ENCODE data around the gene RTN1. TPM values are rescaled to one million over a fixed set of nuclear protein-coding genes. Genes with fewer than 3 reads are reported as not detected.

RTN1 gene
- total and polyA plus RNA-seq, 2 donors from 2014 or later = 4.5 to 5.1 TPM

DNA sequence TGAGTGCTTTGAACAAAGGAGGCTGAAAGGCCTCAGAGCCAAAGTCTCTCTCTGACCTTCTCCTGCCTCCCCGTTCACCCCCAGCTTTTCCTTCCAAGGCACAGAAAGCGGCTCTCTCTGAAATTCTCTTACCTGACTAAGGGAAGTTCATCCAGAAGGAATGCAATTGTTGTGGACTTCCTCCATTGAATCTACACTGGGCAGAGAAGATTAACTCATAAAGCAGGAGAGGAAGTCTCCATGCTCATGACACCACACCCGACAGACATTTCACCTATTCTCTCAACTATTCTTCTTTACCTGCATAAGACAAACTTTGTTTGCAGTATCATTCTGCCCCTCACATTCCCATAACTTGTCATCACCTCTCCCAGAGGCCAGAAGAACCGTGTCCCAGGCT lies 164.7 kb downstream of the RTN1 start:
- FAIRE-seq (no peak), DNase-seq (no peak)
- Histone ChIP-seq H3K27ac (ENCODE audit: low read depth in 2 of 2, low read length in 2 of 2) (no peak overlapping the region), H3K36me3 (ENCODE audit: control insufficient read depth in 2 of 3, insufficient read depth in 3 of 3, low read length in 3 of 3) (no peaks in the 10 kb centered on the region), H3K4me3 (ENCODE audit: low read length in 3 of 3) (no peak overlapping the region), H3K9ac (ENCODE audit: low read length in 3 of 3) (no peak overlapping the region), H3K4me1 (ENCODE audit: control insufficient read depth in 2 of 3, insufficient read depth in 2 of 3, low read depth in 1 of 3, low read length in 3 of 3) (no peaks in the 10 kb centered on the region), H3K27me3 (ENCODE audit: control insufficient read depth, insufficient read depth, low read length) (no peaks in the 10 kb centered on the region), H3K9me3 (ENCODE audit: control insufficient read depth in 2 of 3, insufficient read depth in 1 of 3, low read length in 3 of 3) (no peaks in the 10 kb centered on the region)
- intact Hi-C loops (cut with DNase I) = no loop called here
- TF ChIP-seq, protein P1, sequence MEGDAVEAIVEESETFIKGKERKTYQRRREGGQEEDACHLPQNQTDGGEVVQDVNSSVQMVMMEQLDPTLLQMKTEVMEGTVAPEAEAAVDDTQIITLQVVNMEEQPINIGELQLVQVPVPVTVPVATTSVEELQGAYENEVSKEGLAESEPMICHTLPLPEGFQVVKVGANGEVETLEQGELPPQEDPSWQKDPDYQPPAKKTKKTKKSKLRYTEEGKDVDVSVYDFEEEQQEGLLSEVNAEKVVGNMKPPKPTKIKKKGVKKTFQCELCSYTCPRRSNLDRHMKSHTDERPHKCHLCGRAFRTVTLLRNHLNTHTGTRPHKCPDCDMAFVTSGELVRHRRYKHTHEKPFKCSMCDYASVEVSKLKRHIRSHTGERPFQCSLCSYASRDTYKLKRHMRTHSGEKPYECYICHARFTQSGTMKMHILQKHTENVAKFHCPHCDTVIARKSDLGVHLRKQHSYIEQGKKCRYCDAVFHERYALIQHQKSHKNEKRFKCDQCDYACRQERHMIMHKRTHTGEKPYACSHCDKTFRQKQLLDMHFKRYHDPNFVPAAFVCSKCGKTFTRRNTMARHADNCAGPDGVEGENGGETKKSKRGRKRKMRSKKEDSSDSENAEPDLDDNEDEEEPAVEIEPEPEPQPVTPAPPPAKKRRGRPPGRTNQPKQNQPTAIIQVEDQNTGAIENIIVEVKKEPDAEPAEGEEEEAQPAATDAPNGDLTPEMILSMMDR (IDR thresholded peaks at IDR 0.05; ENCODE audit: borderline replicate concordance, extremely low read depth, insufficient read depth) = no peak

DNA sequence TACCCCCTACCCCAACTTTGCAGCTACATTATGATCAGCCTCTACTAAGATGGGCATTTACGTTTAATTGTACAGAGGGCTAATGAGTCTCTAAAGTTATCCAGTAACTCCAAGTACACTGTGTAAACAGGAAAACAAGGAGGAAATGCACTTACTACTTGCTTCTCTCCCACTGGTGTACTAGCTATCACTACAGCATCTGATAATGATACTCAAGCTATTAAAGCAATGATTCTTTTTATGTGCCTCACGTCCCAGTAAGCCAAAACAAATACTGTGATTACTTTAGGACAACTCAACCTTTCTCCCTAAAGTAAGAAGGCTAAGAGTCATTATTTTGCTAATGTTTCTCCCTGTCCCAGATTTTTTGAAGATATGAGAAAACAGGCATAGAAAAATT lies 165.3 kb downstream of the RTN1 start:
- H3K4me1 ChIP-seq (ENCODE audit: control insufficient read depth in 2 of 3, insufficient read depth in 2 of 3, low read depth in 1 of 3, low read length in 3 of 3) = no peaks in the 10 kb centered on the region
- H3K9ac ChIP-seq (ENCODE audit: low read length in 3 of 3) = no peak overlapping the region
- intact Hi-C loops (cut with DNase I) = no loop called here
- no peak for DNase-seq
- FAIRE-seq = no peak
- TF ChIP-seq, protein P1 (IDR thresholded peaks at IDR 0.05; ENCODE audit: borderline replicate concordance, extremely low read depth, insufficient read depth) = no peak
- H3K36me3 ChIP-seq (ENCODE audit: control insufficient read depth in 2 of 3, insufficient read depth in 3 of 3, low read length in 3 of 3) = no peaks in the 10 kb centered on the region
- no peaks in the 10 kb centered on the region for H3K9me3 ChIP-seq (ENCODE audit: control insufficient read depth in 2 of 3, insufficient read depth in 1 of 3, low read length in 3 of 3)
- no peak overlapping the region for H3K27ac ChIP-seq (ENCODE audit: low read depth in 2 of 2, low read length in 2 of 2)
- no peak overlapping the region for H3K4me3 ChIP-seq (ENCODE audit: low read length in 3 of 3)
- no peaks in the 10 kb centered on the region for H3K27me3 ChIP-seq (ENCODE audit: control insufficient read depth, insufficient read depth, low read length)

DNA sequence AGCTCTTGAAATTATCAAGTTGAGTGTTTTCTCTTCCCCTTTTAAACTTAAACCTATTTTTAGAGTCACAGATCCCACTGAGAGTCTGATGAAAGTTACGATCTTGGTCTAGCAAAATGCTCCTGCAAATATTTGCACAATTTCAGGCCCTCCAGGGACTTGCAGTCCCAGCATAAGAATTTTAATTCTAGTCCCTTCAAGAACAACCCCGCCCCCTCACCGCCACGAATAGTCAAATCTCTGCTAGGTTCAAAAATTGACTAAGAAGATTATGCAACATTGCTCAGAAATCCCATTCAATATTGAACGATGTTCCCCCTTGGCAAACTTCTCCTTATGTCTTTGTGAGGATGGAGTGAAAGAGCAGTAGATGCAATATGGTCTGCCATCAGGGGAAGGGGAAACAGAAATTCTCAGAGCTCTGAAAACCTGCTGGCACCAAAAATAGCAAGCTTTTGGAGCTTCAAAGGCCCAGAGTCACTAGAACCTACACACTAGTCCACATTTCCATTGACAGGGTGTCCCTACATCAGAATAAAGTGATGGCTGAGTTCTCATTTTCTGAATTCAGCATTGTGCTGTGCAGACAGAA lies 166.4 kb downstream of the RTN1 start:
- no peak for FAIRE-seq
- DNase-seq = no peak
- H3K9me3 ChIP-seq (ENCODE audit: control insufficient read depth in 2 of 3, insufficient read depth in 1 of 3, low read length in 3 of 3) = no peaks in the 10 kb centered on the region

More for the DNA sequence above, 166.4 kb downstream of the RTN1 start:
- no peak overlapping the region for H3K27ac ChIP-seq (ENCODE audit: low read depth in 2 of 2, low read length in 2 of 2)
- intact Hi-C loops (cut with DNase I) = no loop called here
- H3K36me3 ChIP-seq (ENCODE audit: control insufficient read depth in 2 of 3, insufficient read depth in 3 of 3, low read length in 3 of 3) = no peaks in the 10 kb centered on the region
- H3K4me1 ChIP-seq (ENCODE audit: control insufficient read depth in 2 of 3, insufficient read depth in 2 of 3, low read depth in 1 of 3, low read length in 3 of 3) = no peaks in the 10 kb centered on the region
- no peaks in the 10 kb centered on the region for H3K27me3 ChIP-seq (ENCODE audit: control insufficient read depth, insufficient read depth, low read length)
- TF ChIP-seq, protein P1 (IDR thresholded peaks at IDR 0.05; ENCODE audit: borderline replicate concordance, extremely low read depth, insufficient read depth) = no peak
- H3K4me3 ChIP-seq (ENCODE audit: low read length in 3 of 3) = no peak overlapping the region
- H3K9ac ChIP-seq (ENCODE audit: low read length in 3 of 3) = no peak overlapping the region

Measured in kidney (tissue), 14 donors.